DOHH2 (cell line): ENCODE measurements around the gene PAH.

ENCODE experiments used
- EZH2phosphoT487 ChIP-seq: fragments of 200-600 bp; sonication (generic); IDR thresholded peaks from 2 replicates; pipeline ENCODE4 v1.6.1; 2017; ENCODE audit warnings: borderline replicate concordance, mild to moderate bottlenecking, antibody characterized with exemption, low read length, moderate library complexity, mixed read lengths
- TF ChIP-seq, protein P1 (sequence below): fragments of 200-600 bp; sonication (generic); IDR thresholded peaks from one replicate; pipeline ENCODE4 v1.5.1; 2014; ENCODE audit warnings: antibody characterized with exemption, mild to moderate bottlenecking, low read depth, low read length; ENCODE audit not compliant: poor library complexity, severe bottlenecking

DNA sequence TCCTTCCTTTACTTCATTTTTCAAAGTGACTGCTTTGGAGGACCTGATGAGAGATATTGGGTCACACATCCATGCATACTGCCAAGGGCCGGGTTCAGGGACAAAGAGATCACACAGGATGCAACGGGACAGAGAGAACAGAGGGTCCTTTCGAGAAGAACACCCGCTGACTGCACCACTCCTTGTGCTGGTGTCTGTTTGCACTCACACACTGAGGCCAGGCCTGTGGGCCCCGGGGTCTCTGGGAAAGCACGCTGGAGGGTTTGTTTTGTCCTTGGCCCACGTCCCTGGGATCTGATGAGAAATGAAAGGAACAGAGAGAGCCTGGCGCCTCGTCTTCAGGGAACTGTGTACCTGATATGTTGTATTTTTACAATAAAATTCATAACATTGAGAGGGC, 42.2 kb downstream of the PAH start:
- TF ChIP-seq, protein P1, sequence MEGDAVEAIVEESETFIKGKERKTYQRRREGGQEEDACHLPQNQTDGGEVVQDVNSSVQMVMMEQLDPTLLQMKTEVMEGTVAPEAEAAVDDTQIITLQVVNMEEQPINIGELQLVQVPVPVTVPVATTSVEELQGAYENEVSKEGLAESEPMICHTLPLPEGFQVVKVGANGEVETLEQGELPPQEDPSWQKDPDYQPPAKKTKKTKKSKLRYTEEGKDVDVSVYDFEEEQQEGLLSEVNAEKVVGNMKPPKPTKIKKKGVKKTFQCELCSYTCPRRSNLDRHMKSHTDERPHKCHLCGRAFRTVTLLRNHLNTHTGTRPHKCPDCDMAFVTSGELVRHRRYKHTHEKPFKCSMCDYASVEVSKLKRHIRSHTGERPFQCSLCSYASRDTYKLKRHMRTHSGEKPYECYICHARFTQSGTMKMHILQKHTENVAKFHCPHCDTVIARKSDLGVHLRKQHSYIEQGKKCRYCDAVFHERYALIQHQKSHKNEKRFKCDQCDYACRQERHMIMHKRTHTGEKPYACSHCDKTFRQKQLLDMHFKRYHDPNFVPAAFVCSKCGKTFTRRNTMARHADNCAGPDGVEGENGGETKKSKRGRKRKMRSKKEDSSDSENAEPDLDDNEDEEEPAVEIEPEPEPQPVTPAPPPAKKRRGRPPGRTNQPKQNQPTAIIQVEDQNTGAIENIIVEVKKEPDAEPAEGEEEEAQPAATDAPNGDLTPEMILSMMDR: no peak
- no peak for TF ChIP-seq EZH2phosphoT487
